Activated naive CD8-positive, alpha-beta T cell treated with anti-CD3 and anti-CD28 coated beads for 36 hours (primary cell): ENCODE measurements around the gene NEXN. TPM values are rescaled to one million over a fixed set of nuclear protein-coding genes. Genes with fewer than 3 reads are reported as not detected.
"Not testable (repeated sequence)": the region's sequence is repeated elsewhere in the genome, so short reads cannot be mapped to it uniquely, and the experiment has no call there.

Experiments used
- DNase-seq: peaks from one replicate; pipeline ENCODE4 v3.0.0; 2021
- H3K27ac Mint-ChIP-seq: one replicate; pipeline ENCODE4 v1.8.0; 2022; ENCODE audit warnings: mild to moderate bottlenecking, moderate library complexity, mixed read lengths
- H3K27me3 Mint-ChIP-seq: one replicate; pipeline ENCODE4 v1.8.0; 2022; ENCODE audit warnings: mild to moderate bottlenecking, mixed read lengths
- H3K36me3 Mint-ChIP-seq: one replicate; pipeline ENCODE4 v1.8.0; 2021; ENCODE audit warnings: mild to moderate bottlenecking, mixed read lengths
- H3K4me1 Mint-ChIP-seq: one replicate; pipeline ENCODE4 v1.8.0; 2021; ENCODE audit warnings: mixed read lengths
- H3K4me3 Mint-ChIP-seq: one replicate; pipeline ENCODE4 v1.8.0; 2022; ENCODE audit warnings: mild to moderate bottlenecking, moderate library complexity, mixed read lengths
- H3K9me3 Mint-ChIP-seq: one replicate; pipeline ENCODE4 v1.8.0; 2022; ENCODE audit warnings: mixed read lengths
- total RNA-seq, 2 experiments: library from RNA; stranded (reverse); gene quantifications; one replicate each; pipeline ENCODE4 v1.2.3, GENCODE V29; 2021

Gene NEXN
- total RNA-seq, 2 experiments from 2014 or later = 2.5 to 2.6 TPM

GRCh38 chr1:77970192-77970591 lies 81.8 kb downstream of the NEXN start:
- Mint-ChIP-seq H3K27me3 (no peaks in the 10 kb centered on the region), H3K36me3 (peaks cover 64% of the 10 kb centered on the region), H3K4me1 (peaks cover 62% of the 10 kb centered on the region), H3K27ac (no peak overlapping the region), H3K9me3 (peaks cover 2% of the 10 kb centered on the region), H3K4me3 (no peak overlapping the region)
- no peak for DNase-seq

GRCh38 chr1:77972080-77972479 lies 83.7 kb downstream of the NEXN start:
- Mint-ChIP-seq H3K36me3 (peaks cover 63% of the 10 kb centered on the region), H3K27ac (peak overlapping the region; percentile 45), H3K4me3 (peak overlapping the region; percentile 48), H3K9me3 (peaks cover 2% of the 10 kb centered on the region), H3K4me1 (peaks cover 62% of the 10 kb centered on the region), H3K27me3 (no peaks in the 10 kb centered on the region)
- DNase-seq = no peak

DNA sequence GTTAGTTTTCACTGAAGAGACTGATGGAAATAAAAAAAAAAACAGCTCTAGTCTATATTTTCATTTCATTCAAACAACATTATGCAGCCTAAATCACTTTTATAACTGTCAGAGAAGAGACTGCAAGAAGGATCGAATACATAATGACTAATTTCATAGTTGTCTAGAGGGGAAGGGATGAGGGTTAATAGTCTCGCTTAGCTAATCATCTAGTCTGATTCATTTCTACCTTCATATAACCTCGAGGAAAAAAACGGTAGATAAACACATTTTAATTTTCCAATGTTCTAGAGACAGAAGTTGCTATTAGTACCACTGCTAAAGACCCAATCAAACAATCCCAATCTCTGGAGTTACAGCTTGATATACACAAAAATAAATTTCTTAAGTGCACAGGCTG lies 87.0 kb downstream of the NEXN start:
- Mint-ChIP-seq H3K9me3 (peaks cover 2% of the 10 kb centered on the region), H3K27me3 (no peaks in the 10 kb centered on the region), H3K4me3 (no peak overlapping the region), H3K27ac (peak overlapping the region; percentile 80), H3K4me1 (peaks cover 49% of the 10 kb centered on the region), H3K36me3 (peaks cover 51% of the 10 kb centered on the region)
- DNase-seq = no peak

DNA sequence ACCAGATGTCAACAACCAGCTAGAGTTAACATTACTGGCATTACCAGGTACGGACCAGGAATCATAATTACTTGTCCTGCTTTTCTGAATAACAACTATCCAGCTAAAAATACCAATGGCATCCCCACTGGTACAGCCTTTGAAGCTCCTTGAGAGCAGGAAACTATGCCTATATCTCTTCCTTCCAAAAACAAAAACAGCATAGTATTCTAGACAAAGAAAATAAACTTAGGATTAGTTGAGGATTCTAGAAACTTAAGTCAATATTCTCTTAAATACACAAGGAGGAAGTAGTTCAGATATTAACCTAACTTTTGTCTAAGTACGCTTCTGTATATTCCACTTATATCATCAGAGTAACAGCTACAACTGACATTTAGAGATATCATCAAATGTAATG lies 87.5 kb downstream of the NEXN start:
- no peak for DNase-seq
- H3K4me1 Mint-ChIP-seq = peaks cover 48% of the 10 kb centered on the region
- peak overlapping the region; percentile 80 for H3K27ac Mint-ChIP-seq
- H3K4me3 Mint-ChIP-seq = no peak overlapping the region
- H3K27me3 Mint-ChIP-seq = no peaks in the 10 kb centered on the region
- peaks cover 53% of the 10 kb centered on the region for H3K36me3 Mint-ChIP-seq
- H3K9me3 Mint-ChIP-seq = peaks cover 2% of the 10 kb centered on the region

DNA sequence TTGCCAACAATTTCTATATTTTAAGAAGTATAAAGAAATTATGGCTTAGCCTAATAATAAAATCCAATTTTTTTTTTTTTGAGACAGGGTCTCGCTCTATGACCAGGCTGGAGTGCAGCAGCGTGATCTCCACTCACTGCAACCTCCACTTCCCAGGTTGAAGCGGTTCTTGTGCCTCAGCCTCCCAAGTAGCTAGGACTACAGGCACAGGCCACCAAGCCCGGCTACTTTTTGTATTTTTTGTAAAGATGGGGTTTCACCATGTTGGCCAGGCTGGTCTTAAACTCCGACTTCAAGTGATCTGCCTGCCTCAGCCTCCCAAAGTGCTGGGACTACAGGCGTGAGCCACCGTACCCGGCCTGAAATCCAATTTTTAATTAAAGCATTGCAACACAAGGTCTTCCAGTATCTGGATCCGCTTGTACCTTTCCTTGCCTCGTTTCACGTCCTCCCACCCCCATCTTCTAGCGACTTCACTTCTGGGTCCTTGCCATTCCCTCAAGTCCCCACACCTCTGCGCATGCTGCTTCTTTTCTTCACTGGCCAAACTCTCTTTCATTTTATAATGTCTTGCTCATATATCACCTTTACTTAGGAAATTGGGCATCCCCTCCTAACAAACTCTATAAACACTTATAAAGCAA lies 88.1 kb downstream of the NEXN start:
- no peak overlapping the region for H3K27ac Mint-ChIP-seq
- peaks cover 43% of the 10 kb centered on the region for H3K4me1 Mint-ChIP-seq
- no peak for DNase-seq
- H3K9me3 Mint-ChIP-seq = peaks cover 2% of the 10 kb centered on the region
- no peaks in the 10 kb centered on the region for H3K27me3 Mint-ChIP-seq
- no peak overlapping the region for H3K4me3 Mint-ChIP-seq
- H3K36me3 Mint-ChIP-seq = peaks cover 49% of the 10 kb centered on the region

DNA sequence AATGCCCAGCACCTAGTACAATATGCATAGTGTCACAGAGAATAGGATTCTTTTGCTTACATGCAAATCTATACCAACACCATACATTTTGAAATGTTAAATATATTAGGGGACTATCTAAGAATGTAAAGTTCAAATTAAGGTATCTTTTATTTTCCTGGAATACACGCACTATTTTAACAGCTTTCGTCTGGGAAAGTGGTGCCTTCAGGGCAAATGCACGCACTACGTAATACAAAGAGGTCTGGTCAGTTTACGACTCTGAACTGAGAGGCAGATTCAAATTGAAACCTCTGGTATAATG lies 89.5 kb downstream of the NEXN start:
- H3K4me3 Mint-ChIP-seq = no peak overlapping the region
- DNase-seq = no peak
- H3K4me1 Mint-ChIP-seq = peaks cover 34% of the 10 kb centered on the region
- H3K27ac Mint-ChIP-seq = no peak overlapping the region
- H3K9me3 Mint-ChIP-seq = peaks cover 2% of the 10 kb centered on the region
- H3K27me3 Mint-ChIP-seq = no peaks in the 10 kb centered on the region
- peaks cover 41% of the 10 kb centered on the region for H3K36me3 Mint-ChIP-seq

DNA sequence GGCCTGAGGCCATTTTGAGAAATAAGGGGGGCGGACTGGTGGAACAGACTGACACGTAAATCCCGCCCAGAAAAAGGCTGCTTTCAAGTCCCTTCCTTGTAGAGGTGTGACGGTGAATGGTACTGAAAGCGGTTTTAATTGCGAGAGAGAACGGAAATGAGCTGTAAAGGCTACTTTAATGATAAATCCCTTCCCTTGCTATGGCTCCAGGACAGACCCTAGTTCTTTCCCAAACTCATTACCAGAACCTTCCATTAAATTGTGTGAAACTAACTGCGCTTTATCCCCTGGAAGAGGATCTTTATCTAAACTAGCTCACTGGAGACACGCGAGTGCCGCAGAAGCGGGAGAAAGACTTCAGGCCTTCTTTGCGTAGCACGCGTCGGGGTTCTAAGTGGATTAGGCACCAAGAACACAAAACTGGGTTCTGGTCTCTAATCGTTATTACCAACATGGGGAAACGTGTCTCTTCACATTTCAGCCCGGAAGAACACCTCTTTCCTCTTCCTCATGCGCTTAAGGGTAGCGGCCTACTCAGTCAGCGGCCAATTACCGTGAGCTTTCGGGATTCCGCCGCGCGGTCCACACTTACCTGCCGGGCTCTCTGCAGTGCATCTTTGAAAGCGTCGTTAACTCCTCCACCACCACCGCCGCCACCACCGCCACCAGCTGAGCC lies 90.0 kb downstream of the NEXN start:
- Mint-ChIP-seq H3K27ac (no peak overlapping the region), H3K36me3 (peaks cover 38% of the 10 kb centered on the region), H3K4me1 (peaks cover 33% of the 10 kb centered on the region), H3K27me3 (no peaks in the 10 kb centered on the region), H3K9me3 (peaks cover 2% of the 10 kb centered on the region), H3K4me3 (no peak overlapping the region)
- DNase-seq = peak; percentile 80

DNA sequence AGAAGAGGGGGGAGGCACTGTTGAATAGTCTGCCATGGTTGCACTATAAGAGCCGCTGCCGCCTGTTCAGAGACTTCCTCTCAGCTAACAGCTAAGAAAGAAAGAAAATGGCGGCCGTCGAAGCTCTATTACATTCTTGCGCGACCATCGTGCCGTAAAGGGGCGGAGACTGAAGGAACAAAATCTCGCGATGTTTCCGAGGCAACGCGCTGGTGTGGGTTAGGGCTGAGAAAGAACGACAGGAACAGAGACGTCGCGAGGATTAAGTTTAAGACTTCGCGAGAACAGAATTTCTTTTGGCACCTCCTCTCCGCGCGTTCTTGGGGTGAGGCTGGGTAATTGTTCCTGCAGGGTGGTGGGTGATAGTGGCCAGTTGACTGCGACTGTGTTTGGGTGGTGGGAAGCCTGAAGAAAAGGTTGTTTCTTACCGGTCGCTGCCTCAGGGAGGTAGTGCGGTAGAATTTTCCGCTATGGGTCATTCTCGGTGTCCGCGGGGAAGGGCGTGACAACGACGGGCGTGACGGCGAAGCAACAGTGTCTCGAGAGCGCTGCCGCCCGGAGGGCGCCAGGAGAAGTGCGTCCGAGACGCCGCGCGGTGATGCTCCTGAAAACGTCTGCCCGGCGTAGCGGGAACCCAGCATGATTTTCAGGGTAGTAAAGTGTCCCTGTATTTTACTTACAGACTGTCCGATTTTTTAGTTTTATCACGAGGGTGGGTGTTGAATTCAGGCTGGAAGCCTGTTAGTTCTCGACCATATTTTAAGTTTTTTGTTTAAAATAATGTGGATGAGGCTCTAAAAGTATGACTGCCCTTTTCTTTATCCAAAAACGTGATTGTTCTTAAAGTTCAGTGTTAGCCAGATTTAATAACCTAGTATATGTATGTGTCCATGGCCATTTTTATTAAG lies 90.8 kb downstream of the NEXN start, which contains the start of gene FUBP1:
TSS of gene FUBP1 (minus strand) at position 104 of the 908 bp plus-strand sequence. CDS start at position 36, 68 bp downstream.
- peaks cover 37% of the 10 kb centered on the region for H3K36me3 Mint-ChIP-seq
- no peaks in the 10 kb centered on the region for H3K9me3 Mint-ChIP-seq
- peaks cover 34% of the 10 kb centered on the region for H3K4me1 Mint-ChIP-seq
- no peak within 1 kb of the TSS for H3K27ac Mint-ChIP-seq
- DNase-seq = peak; percentile 92
- H3K27me3 Mint-ChIP-seq = no peaks in the 10 kb centered on the region
- no peak within 1 kb of the TSS for H3K4me3 Mint-ChIP-seq

GRCh38 chr1:77983352-77983996 lies 95.0 kb downstream of the NEXN start:
- H3K27me3 Mint-ChIP-seq, H3K4me3 Mint-ChIP-seq, H3K27ac Mint-ChIP-seq, DNase-seq, H3K9me3 Mint-ChIP-seq: not testable (repeated sequence)
- Mint-ChIP-seq H3K4me1 (peaks cover 40% of the 10 kb centered on the region), H3K36me3 (peaks cover 29% of the 10 kb centered on the region)

- no peak overlapping the region for H3K4me3 Mint-ChIP-seq
- no peaks in the 10 kb centered on the region for H3K9me3 Mint-ChIP-seq
- no peak for DNase-seq
- peaks cover 41% of the 10 kb centered on the region for H3K4me1 Mint-ChIP-seq
- H3K36me3 Mint-ChIP-seq = peaks cover 29% of the 10 kb centered on the region
- no peaks in the 10 kb centered on the region for H3K27me3 Mint-ChIP-seq
- peak overlapping the region; percentile 53 for H3K27ac Mint-ChIP-seq
These were observed 95.6 kb downstream of the NEXN start for GRCh38 chr1:77983997-77984355.

- no peak overlapping the region for H3K27ac Mint-ChIP-seq
- no peaks in the 10 kb centered on the region for H3K9me3 Mint-ChIP-seq
- peaks cover 33% of the 10 kb centered on the region for H3K36me3 Mint-ChIP-seq
- peaks cover 42% of the 10 kb centered on the region for H3K4me1 Mint-ChIP-seq
- no peak overlapping the region for H3K4me3 Mint-ChIP-seq
- H3K27me3 Mint-ChIP-seq = no peaks in the 10 kb centered on the region
- DNase-seq = no peak
These were observed 96.2 kb downstream of the NEXN start for GRCh38 chr1:77984629-77985028.

GRCh38 chr1:77986810-77987209 lies 98.4 kb downstream of the NEXN start:
- Mint-ChIP-seq H3K36me3 (peaks cover 28% of the 10 kb centered on the region), H3K27ac (no peak overlapping the region), H3K4me3 (no peak overlapping the region), H3K27me3 (no peaks in the 10 kb centered on the region), H3K9me3 (no peaks in the 10 kb centered on the region), H3K4me1 (peaks cover 45% of the 10 kb centered on the region)
- no peak for DNase-seq

- H3K27ac Mint-ChIP-seq = no peak overlapping the region
- no peaks in the 10 kb centered on the region for H3K27me3 Mint-ChIP-seq
- DNase-seq = no peak
- H3K4me1 Mint-ChIP-seq = peaks cover 45% of the 10 kb centered on the region
- no peaks in the 10 kb centered on the region for H3K9me3 Mint-ChIP-seq
- no peak overlapping the region for H3K4me3 Mint-ChIP-seq
- H3K36me3 Mint-ChIP-seq = peaks cover 26% of the 10 kb centered on the region
These were observed 99.5 kb downstream of the NEXN start for GRCh38 chr1:77987919-77988318.

GRCh38 chr1:77989744-77990143 lies 101.3 kb downstream of the NEXN start:
- no peaks in the 10 kb centered on the region for H3K27me3 Mint-ChIP-seq
- H3K4me1 Mint-ChIP-seq = peaks cover 34% of the 10 kb centered on the region
- H3K36me3 Mint-ChIP-seq = peaks cover 24% of the 10 kb centered on the region
- no peak overlapping the region for H3K27ac Mint-ChIP-seq
- no peak overlapping the region for H3K4me3 Mint-ChIP-seq
- H3K9me3 Mint-ChIP-seq = no peaks in the 10 kb centered on the region
- DNase-seq = no peak

- peaks cover 22% of the 10 kb centered on the region for H3K36me3 Mint-ChIP-seq
- H3K27me3 Mint-ChIP-seq = no peaks in the 10 kb centered on the region
- H3K4me3 Mint-ChIP-seq = no peak overlapping the region
- no peak for DNase-seq
- H3K4me1 Mint-ChIP-seq = peaks cover 31% of the 10 kb centered on the region
- H3K9me3 Mint-ChIP-seq = no peaks in the 10 kb centered on the region
- H3K27ac Mint-ChIP-seq = no peak overlapping the region
These were observed 102.3 kb downstream of the NEXN start for GRCh38 chr1:77990629-77991204.
